HL-60/S4 treated with phorbol 12-myristate 13-acetate at 8.2 ng/mL for 4 days and 3 days (cell line): ENCODE results near the gene ARHGEF19.

Experiments used
- in situ Hi-C: fragments of 300-500 bp; cut with MboI; formaldehyde crosslinking; loops from 2 replicates; pipeline ENCODE4 v1.15.0; 2022; ENCODE audit warnings: low sequenced_read_pairs

ARHGEF19 gene

GRCh38 chr1:16244650-16245285 is 32.3 kb upstream of the ARHGEF19 start:
- in situ Hi-C loops, result no loop called here

DNA sequence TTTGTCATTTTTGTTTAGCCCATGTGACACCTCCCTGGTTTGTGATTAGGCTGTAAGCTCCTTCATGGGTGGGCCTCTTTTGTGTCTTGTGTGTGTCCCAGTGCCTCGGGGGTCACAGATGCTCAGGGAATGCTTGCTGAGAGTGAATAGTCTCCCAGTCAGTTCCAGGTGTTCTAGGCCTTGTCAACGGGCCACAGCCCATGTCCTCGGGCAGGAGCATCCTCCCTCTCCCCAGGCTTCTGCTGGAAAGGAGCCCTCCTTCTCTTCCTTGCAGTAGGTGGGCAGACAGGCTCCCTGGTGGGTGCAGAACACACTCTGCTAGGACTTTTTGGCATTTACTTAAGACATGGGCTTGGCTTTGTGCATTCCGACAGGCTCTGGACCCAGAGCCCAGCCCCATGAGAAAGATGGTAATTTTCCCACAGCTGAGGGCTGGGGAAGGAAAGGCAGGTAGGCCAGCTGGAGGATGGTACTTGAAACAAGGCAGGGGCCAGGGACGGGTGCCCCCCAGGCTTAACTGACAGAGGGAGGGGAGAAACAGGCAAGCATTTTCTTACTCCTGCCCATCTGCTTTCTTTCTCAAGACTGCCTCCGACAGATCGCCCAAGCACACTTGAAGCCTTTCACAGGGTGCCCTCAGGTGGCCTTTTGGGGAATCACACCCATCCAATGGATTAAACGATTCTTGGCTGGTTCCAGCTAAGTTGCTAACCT is 31.6 kb upstream of the ARHGEF19 start:
- in situ Hi-C loops, result no loop called here

GRCh38 chr1:16243215-16243610 is 30.8 kb upstream of the ARHGEF19 start:
- in situ Hi-C loops, result no loop called here

DNA sequence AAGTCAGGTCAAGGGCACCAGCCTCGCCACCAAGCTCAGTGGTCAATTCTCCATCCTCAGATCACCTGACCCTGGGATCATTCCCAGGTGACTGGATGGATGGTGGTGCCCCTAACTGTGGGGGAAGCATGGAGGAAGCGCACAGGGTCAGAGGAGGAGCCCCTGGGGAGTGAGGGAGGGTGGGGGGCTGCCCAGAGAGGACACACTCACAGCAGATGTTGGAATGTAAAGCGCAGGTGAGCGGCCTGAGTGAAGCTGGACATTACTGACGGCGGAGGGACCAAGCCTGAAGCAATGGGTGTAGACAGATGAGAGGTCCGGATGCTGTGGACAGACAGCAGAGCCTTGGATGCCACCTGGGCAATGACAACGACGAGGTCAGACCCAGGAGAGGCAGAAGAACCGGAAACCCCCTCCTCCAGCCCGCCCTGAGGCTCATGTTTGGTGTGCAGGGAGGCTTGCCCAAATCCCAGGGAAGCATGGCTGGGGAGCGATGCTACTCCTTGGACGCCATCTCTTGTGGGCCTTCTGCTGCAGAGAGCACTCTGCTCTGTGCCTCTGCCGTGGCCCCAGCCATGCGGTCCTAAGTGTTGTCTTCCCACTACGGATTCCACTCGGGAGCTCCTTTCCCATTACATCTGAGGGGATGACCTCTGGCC is 30.2 kb upstream of the ARHGEF19 start:
- in situ Hi-C loops, result no loop called here

DNA sequence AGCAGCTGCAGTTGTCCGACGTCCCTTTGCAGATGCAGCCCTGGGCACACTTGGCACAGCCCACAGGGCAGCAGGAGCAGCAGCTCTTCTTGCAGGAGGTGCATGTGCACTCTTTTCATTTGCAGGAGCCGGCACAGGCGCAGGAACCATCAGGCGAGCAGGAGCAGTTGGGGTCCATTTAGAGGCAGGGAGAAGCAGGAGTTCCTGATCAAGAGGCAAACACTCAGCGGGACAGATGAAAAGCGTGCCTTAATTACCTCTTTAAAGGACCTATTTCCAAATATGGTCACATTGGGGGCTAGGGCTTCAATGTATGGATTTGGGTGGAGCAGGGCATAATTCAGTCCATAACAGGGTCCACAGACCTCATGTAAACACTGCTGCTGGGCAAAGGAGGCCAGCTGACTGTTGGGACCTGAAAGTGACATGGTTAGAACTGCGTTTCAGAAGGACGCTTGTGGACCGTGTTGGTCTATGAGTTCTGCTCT is 28.8 kb upstream of the ARHGEF19 start:
- in situ Hi-C loops, result no loop called here

- in situ Hi-C loops, result no loop called here
These were observed 27.6 kb upstream of the ARHGEF19 start for GRCh38 chr1:16239972-16240491.

GRCh38 chr1:16237343-16237830 is 24.9 kb upstream of the ARHGEF19 start:
- in situ Hi-C loops, result no loop called here

DNA sequence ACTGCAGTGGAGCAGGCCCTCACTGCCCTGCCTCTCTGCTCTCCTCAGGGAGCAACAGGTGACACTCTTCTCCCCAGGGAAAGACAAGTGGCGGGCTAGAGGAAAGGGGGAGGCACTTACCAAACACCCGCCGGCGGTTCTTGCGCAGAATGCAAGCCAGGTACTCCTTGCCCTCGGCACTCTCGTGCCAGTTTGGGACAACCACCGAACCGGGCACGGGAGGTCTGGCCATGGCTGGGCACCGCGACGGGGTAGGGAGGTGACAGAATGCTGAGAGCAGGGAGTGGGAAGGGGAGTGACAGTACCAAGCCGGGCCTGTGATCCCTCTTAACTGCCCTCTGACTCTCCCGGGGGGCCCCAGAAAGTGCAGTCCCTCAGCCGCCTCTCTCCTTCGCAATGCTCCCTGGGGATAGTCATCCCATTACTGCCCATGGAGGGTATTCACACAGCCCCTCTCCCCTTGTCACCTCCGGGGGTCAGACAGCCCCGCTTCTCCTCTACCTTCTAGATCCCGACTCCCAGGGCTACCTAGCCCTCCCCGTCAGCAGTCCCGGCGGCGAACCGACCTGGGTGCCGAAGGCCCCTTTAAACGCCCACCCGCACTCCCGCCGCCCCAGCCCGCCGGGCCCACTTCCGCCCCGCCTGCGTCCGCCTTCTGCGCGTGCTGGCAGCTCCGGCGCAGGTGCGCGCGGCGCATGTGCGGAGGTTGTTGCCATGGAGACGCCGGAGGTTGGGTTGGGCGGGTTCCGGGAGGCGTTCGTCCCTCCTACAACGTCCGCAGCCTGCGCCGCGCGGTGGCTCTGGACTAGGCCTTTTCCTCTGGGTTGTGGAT is 24.3 kb upstream of the ARHGEF19 start, which contains the start of gene CPLANE2:
CPLANE2 (minus strand) TSS at position 673 of the 832 bp plus-strand sequence; CDS start at position 232, 441 bp downstream.
- in situ Hi-C loops, result no loop called here

DNA sequence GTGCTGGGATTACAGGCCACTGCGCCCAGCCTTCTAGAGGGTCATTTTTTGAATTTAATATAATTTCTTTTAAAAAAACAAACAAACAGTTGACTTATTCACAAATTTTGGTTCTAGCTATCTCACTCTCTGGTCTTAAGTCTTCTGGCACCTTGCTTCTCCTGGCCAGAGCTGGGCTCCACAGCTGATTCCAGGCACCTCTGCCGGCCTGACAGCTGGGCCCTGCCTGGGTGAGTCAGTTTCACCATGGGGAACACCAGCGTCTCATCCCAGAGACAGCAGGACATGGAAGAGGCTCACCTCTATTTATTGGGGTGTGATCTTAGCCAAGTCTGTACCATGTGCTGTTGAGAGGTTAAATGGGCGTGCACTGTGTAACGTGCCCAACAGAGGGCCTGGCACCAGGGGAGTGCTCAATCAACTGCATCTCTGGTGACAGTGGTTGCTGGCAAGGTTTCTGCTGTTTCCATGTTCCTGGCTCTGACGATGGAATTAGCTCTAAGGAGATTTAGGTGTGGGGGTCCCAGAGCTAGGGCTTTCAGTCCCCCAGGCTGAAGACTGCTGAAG is 23.6 kb upstream of the ARHGEF19 start:
- in situ Hi-C loops, result no loop called here

DNA sequence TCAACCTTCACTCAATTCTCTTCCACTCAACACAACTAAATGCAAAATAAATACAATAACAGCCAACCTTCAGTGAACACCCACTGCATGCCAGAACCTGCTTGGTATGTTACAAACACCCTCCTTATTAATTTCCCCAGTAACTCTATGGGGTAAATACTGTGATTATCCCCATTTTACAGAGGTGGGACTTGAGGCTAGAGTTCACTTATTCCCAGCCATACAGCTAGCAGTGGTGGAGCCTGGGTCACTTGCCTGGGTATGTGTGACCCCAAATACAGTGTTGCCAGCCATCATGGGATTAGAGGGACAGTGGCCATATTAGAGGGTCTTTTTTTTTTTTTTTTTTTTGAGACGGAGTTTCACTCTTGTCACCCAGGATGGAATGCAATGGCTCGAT is 22.9 kb upstream of the ARHGEF19 start:
- in situ Hi-C loops, result no loop called here

DNA sequence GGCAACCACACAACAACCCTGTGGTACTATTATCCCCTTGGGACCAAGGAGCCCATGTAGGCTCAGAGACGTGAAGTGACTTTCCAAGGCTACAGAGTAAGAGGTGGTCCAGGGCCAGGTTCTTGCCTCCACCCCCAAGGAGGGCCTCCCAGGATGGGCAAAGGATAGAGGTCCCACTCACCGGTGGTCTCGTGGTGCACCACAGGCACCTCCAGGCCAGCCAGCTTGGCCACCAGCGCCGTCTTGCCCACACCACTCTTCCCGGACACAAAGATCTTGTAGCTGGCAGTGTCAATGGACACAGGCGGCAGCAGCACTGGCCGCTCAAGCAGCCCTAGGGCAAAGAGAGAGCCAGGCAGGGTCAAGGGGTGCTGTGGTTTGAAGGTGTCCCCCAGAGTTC is 21.0 kb upstream of the ARHGEF19 start:
- in situ Hi-C loops, result no loop called here

DNA sequence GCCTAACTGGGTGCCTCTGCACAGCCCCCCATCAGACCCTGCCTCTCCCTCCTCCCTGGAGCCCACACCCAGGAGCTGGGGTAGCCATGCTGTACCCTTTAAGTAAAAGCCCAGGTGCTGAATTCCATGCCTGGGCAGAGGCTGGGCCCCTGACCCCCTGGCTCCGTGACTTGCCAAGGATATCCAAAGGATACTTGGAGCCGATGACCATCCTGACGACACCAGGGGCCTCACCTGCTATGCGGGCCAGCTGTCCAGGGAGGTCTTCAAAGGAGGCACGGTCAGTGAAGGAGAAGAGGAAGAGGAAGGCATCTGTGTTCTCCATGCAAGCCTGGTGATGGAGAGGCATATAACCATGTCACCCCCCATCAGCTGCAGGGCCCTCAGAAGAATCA is 19.9 kb upstream of the ARHGEF19 start:
- in situ Hi-C loops, result no loop called here

- in situ Hi-C loops, result no loop called here
These were observed 19.2 kb upstream of the ARHGEF19 start for GRCh38 chr1:16231331-16232315.

GRCh38 chr1:16230744-16231143 is 18.3 kb upstream of the ARHGEF19 start:
- in situ Hi-C loops, result no loop called here

DNA sequence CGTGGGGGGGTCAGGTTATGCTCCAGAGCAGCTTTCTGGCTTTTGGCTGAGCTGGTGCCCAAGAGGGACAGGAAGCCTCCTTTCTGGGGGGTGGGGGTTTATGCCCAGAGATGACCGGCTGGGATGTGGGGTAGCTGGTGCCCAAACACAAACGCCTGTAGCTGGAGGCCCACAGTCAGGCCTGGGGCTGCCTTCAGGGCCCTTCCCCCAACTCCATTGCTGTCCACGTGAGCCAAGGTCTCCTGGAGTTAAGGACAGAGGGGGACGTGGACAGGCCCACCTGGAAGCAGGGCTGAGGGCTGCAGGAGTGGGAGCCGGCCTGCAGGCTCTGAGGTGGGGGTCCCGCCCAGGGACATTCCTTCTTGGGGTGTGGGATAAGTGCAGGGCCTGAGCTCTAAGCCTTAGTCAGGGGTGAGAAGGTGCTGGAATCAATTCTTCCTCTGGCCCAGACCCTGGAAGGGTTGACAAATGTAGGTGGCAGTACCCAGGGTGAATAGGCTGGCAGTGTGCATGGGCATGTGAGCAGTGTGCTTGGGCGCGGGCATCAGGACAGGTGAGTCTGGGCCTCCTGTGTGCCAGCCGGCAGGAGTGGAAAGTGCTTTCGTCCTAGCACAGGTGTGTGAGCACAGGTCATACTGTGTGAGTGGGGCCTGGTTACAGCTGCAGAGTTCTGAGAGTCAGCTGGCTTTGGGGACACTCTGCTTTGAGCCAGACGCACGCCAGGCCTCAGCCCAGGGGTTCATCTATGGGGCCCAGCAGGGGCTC is 17.7 kb upstream of the ARHGEF19 start:
- in situ Hi-C loops, result no loop called here

GRCh38 chr1:16226490-16227179 is 14.2 kb upstream of the ARHGEF19 start:
- in situ Hi-C loops, result no loop called here

GRCh38 chr1:16226129-16226489 is 13.7 kb upstream of the ARHGEF19 start:
- in situ Hi-C loops, result no loop called here

DNA sequence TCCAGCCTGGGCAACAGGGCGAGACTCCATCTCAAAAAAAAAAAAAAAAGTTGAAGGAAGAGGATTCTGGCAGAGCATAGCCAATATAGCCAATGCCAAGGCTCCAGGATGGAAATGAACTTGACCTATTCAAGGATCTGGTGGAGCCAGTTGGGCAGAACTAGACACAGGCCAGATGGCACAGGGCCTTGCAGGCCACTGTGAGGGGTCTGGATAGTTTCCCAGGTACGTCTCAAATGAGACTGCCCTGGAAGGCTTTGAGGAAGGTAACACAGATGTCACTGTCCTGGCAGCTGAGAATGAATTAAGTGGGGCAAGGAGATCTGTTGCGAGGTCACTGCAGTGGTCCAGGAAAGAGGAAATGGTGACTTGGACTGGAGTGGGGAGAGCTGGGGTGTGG is 12.0 kb upstream of the ARHGEF19 start:
- in situ Hi-C loops, result no loop called here
